Stimulated activated CD8-positive, alpha-beta memory T cell treated with anti-CD3 and anti-CD28 coated beads, Interleukin-7, amount 100 ng/mL, for 4 hours (primary cell): ENCODE data around the gene ST3GAL6.

ENCODE experiments used
- DNase-seq, 2 donors: peaks; one replicate each; pipeline ENCODE4 v3.0.0-alpha.2; 2020; ENCODE audit warnings: low read depth in 2 of 2

ST3GAL6 gene

GRCh38 chr3:98739266-98739665 is 23.9 kb upstream of the ST3GAL6 start:
- no peak for DNase-seq

GRCh38 chr3:98740324-98740723 is 22.8 kb upstream of the ST3GAL6 start:
- no peak for DNase-seq

GRCh38 chr3:98741121-98741716 is 21.9 kb upstream of the ST3GAL6 start:
- DNase-seq, result no peak

- no peak for DNase-seq
Observed at GRCh38 chr3:98743071-98743470, 20.1 kb upstream of the ST3GAL6 start.

- no peak for DNase-seq
Observed at GRCh38 chr3:98744283-98744682, 18.9 kb upstream of the ST3GAL6 start.

GRCh38 chr3:98745718-98746117 is 17.4 kb upstream of the ST3GAL6 start:
- no peak for DNase-seq

GRCh38 chr3:98746122-98746521 is 17.0 kb upstream of the ST3GAL6 start:
- no peak for DNase-seq

GRCh38 chr3:98746882-98747281 is 16.3 kb upstream of the ST3GAL6 start:
- no peak for DNase-seq

GRCh38 chr3:98750276-98750919 is 12.7 kb upstream of the ST3GAL6 start:
- DNase-seq, result no peak

GRCh38 chr3:98754483-98754882 is 8.7 kb upstream of the ST3GAL6 start:
- no peak for DNase-seq

- no peak for DNase-seq
Observed at GRCh38 chr3:98755601-98756000, 7.5 kb upstream of the ST3GAL6 start.

- DNase-seq, result no peak
Observed at GRCh38 chr3:98759629-98760028, 3.5 kb upstream of the ST3GAL6 start.

GRCh38 chr3:98761643-98762229 is 1.4 kb upstream of the ST3GAL6 start:
- DNase-seq, result no peak

- DNase-seq, result no peak
Observed at GRCh38 chr3:98763819-98764418, 779 bp downstream of the ST3GAL6 start.

GRCh38 chr3:98764472-98764884 is 1.3 kb downstream of the ST3GAL6 start:
- DNase-seq, result no peak

GRCh38 chr3:98765721-98766120 is 2.6 kb downstream of the ST3GAL6 start:
- DNase-seq, result no peak

- no peak for DNase-seq
Observed at GRCh38 chr3:98766924-98767323, 3.8 kb downstream of the ST3GAL6 start.

- no peak for DNase-seq
Observed at GRCh38 chr3:98768961-98769360, 5.8 kb downstream of the ST3GAL6 start.

- no peak for DNase-seq
Observed at GRCh38 chr3:98769448-98769847, 6.3 kb downstream of the ST3GAL6 start.

- DNase-seq, result no peak
Observed at GRCh38 chr3:98770261-98771039, 7.3 kb downstream of the ST3GAL6 start.

GRCh38 chr3:98772022-98772421 is 8.9 kb downstream of the ST3GAL6 start:
- DNase-seq, result no peak

GRCh38 chr3:98775459-98776139 is 12.5 kb downstream of the ST3GAL6 start:
- DNase-seq, result no peak
